Endothelial cell (in vitro differentiated cells): ENCODE results near the gene NBPF12. TPM values are rescaled to one million over a fixed set of nuclear protein-coding genes. Genes with fewer than 3 reads are reported as not detected.
"Not testable (repeated sequence)": the region's sequence is repeated elsewhere in the genome, so short reads cannot be mapped to it uniquely, and the experiment has no call there.

Source experiments
- DNase-seq: peaks from one replicate; pipeline ENCODE4 v3.0.0; 2021; ENCODE audit warnings: low spot score
- H3K27ac Mint-ChIP-seq: one replicate; pipeline ENCODE4 v1.8.0; 2021; ENCODE audit warnings: mixed read lengths, inconsistent platforms; ENCODE audit not compliant: unreplicated experiment
- H3K27me3 Mint-ChIP-seq: one replicate; pipeline ENCODE4 v1.8.0; 2021; ENCODE audit warnings: mild to moderate bottlenecking, moderate library complexity, mixed read lengths, inconsistent platforms; ENCODE audit not compliant: unreplicated experiment
- H3K36me3 Mint-ChIP-seq: one replicate; pipeline ENCODE4 v1.8.0; 2021; ENCODE audit warnings: mild to moderate bottlenecking, low read depth, mixed read lengths, inconsistent platforms; ENCODE audit not compliant: unreplicated experiment
- H3K4me1 Mint-ChIP-seq: one replicate; pipeline ENCODE4 v1.8.0; 2021; ENCODE audit warnings: mild to moderate bottlenecking, mixed read lengths, inconsistent platforms; ENCODE audit not compliant: unreplicated experiment
- H3K4me3 Mint-ChIP-seq: one replicate; pipeline ENCODE4 v1.8.0; 2021; ENCODE audit warnings: mild to moderate bottlenecking, mixed read lengths, inconsistent platforms; ENCODE audit not compliant: unreplicated experiment
- H3K9me3 Mint-ChIP-seq: one replicate; pipeline ENCODE4 v1.8.0; 2021; ENCODE audit warnings: mixed read lengths, inconsistent platforms; ENCODE audit not compliant: unreplicated experiment
- total RNA-seq: library from RNA; stranded (reverse); fragmentation: NEBNext Ultra II Directional; extraction: Animal tissue kit (Norgen Biotek cat#: 25700); gene quantifications from one replicate; pipeline ENCODE4 v1.2.1, GENCODE V29; 2021; ENCODE audit not compliant: unreplicated experiment
- TF ChIP-seq, protein P1 (sequence below): fragments of 200-600 bp; sonication (generic); IDR thresholded peaks from one replicate; pipeline ENCODE4 v1.5.0; 2021; ENCODE audit warnings: antibody characterized with exemption; ENCODE audit not compliant: unreplicated experiment

The NBPF12 gene
- total RNA-seq, 1 donor from 2014 or later, result 13.7 TPM

- peak overlapping the region; percentile 95 for H3K4me3 Mint-ChIP-seq
Observed at GRCh38 chr1:146938927-146939786, 1.0 kb downstream of the NBPF12 start.

DNA sequence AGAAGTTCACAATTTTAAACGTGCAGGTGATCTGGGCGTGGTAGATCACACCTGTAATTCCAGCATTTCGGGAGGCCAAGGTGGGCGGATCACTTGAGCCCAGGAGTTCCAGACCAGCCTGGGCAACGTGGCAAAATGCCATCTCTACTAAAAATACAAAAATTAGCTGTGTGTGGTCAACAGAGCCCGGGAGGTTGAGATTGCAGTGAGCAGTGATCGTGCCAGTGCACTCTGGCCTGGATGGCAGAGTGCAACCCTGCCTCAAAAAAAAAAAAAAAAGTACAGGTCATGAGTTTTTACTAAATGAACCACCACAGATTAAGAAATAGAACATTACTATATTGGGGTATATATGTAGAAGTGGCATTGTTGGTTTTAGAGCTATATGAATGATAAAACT is 2.2 kb downstream of the NBPF12 start:
- H3K4me1 Mint-ChIP-seq, H3K27ac Mint-ChIP-seq, H3K4me3 Mint-ChIP-seq, H3K27me3 Mint-ChIP-seq, H3K36me3 Mint-ChIP-seq, H3K9me3 Mint-ChIP-seq, DNase-seq: not testable (repeated sequence)

More at GRCh38 chr1:146938927-146939786, 1.0 kb downstream of the NBPF12 start:
- H3K4me1 Mint-ChIP-seq, result peaks cover 11% of the 10 kb centered on the region
- DNase-seq, result peak; percentile 26
- H3K9me3 Mint-ChIP-seq, H3K27me3 Mint-ChIP-seq, H3K36me3 Mint-ChIP-seq: not testable (repeated sequence)
- peak overlapping the region; percentile 36 for H3K27ac Mint-ChIP-seq

GRCh38 chr1:146943342-146943886 is 5.3 kb downstream of the NBPF12 start:
- not testable (repeated sequence) for H3K36me3 Mint-ChIP-seq

DNA sequence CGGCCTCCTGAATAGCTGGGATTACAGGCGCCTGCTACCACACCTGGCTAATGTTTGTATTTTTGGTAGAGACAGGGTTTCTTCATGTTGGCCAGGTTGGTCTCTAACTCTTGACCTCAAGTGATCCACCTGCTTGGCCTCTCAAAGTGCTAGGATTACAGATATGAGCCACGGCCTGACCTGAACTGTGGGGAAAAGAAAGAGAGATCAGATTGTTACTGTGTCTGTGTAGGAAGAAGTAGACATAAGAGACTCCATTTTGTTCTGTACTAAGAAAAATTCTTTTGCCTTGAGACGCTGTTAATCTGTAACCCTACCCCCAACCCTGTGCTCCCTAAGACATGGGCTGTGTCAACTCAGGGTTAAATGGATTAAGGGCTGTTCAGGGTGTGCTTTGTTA is 10.0 kb downstream of the NBPF12 start:
- not testable (repeated sequence) for H3K4me3 Mint-ChIP-seq, H3K9me3 Mint-ChIP-seq, H3K27ac Mint-ChIP-seq, H3K4me1 Mint-ChIP-seq, H3K27me3 Mint-ChIP-seq, DNase-seq, H3K36me3 Mint-ChIP-seq

More at GRCh38 chr1:146943342-146943886, 5.3 kb downstream of the NBPF12 start:
- not testable (repeated sequence) for H3K9me3 Mint-ChIP-seq, H3K4me3 Mint-ChIP-seq, H3K4me1 Mint-ChIP-seq, H3K27ac Mint-ChIP-seq, H3K27me3 Mint-ChIP-seq, DNase-seq

- not testable (repeated sequence) for H3K27me3 Mint-ChIP-seq, H3K4me3 Mint-ChIP-seq, H3K27ac Mint-ChIP-seq, DNase-seq, H3K4me1 Mint-ChIP-seq, H3K9me3 Mint-ChIP-seq, H3K36me3 Mint-ChIP-seq
Observed at GRCh38 chr1:146964340-146964739, 26.2 kb downstream of the NBPF12 start.

DNA sequence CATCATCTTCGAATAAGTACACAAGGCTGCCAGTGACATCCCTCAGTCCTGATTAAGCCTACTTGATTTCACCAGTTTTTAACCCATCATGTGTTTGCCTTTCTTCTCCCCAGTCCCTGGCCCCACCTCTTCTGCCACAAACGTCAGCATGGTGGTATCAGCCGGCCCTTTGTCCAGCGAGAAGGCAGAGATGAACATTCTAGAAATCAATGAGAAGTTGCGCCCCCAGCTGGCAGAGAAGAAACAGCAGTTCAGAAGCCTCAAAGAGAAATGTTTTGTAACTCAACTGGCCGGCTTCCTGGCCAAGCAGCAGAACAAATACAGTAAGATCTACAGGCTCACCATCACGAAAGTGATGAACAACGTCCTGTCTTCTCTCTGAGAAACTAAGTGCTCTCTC is 28.2 kb downstream of the NBPF12 start:
- peaks cover 13% of the 10 kb centered on the region for H3K36me3 Mint-ChIP-seq
- not testable (repeated sequence) for H3K4me3 Mint-ChIP-seq, H3K4me1 Mint-ChIP-seq, DNase-seq, H3K9me3 Mint-ChIP-seq, H3K27me3 Mint-ChIP-seq, H3K27ac Mint-ChIP-seq
- TF ChIP-seq, protein P1, sequence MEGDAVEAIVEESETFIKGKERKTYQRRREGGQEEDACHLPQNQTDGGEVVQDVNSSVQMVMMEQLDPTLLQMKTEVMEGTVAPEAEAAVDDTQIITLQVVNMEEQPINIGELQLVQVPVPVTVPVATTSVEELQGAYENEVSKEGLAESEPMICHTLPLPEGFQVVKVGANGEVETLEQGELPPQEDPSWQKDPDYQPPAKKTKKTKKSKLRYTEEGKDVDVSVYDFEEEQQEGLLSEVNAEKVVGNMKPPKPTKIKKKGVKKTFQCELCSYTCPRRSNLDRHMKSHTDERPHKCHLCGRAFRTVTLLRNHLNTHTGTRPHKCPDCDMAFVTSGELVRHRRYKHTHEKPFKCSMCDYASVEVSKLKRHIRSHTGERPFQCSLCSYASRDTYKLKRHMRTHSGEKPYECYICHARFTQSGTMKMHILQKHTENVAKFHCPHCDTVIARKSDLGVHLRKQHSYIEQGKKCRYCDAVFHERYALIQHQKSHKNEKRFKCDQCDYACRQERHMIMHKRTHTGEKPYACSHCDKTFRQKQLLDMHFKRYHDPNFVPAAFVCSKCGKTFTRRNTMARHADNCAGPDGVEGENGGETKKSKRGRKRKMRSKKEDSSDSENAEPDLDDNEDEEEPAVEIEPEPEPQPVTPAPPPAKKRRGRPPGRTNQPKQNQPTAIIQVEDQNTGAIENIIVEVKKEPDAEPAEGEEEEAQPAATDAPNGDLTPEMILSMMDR, result peak; percentile 50

DNA sequence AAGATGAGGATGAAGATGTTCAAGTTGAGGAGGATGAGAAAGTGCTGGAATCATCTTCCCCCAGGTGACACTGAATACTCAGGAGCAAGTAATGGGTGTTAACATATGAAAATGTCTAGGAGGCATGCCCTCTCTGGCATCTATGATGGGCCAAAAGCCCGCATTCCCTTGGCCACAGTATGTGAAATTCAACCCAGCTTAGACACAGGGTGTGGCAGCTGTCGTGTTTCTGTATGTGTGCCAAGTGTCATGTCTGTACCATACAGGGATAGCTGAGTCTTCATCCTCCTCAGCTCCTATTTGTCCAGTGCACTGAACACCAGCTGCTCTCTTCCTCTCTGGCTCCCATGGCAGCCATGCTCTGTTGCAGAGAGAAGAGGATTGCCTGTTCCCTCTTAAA is 32.5 kb downstream of the NBPF12 start:
- H3K27me3 Mint-ChIP-seq, result not testable (repeated sequence)

GRCh38 chr1:146972681-146973080 is 34.6 kb downstream of the NBPF12 start:
- not testable (repeated sequence) for H3K4me1 Mint-ChIP-seq, H3K27ac Mint-ChIP-seq, H3K36me3 Mint-ChIP-seq, DNase-seq, H3K27me3 Mint-ChIP-seq, H3K4me3 Mint-ChIP-seq, H3K9me3 Mint-ChIP-seq

More for the DNA sequence above, 32.5 kb downstream of the NBPF12 start:
- not testable (repeated sequence) for H3K4me1 Mint-ChIP-seq, H3K4me3 Mint-ChIP-seq, H3K36me3 Mint-ChIP-seq, DNase-seq, H3K9me3 Mint-ChIP-seq, H3K27ac Mint-ChIP-seq

DNA sequence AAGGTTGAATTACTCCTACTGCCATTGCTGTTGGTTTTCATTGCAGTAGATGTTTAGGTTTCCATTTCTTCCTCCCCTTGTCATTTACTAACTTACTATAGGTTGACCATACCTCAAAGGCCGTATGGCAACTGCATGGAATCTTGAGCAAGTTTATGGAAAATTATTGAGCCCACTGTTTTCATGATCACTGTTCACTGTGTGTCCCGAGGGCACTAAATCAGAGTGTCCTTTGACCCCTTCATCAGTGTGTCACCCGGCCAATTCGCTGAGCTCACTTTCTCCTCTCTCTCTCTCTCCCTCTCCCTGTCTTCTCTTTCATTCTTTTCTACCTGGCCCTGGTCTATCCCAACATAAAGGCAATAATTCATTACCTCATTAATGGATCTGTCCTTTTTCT is 47.7 kb downstream of the NBPF12 start:
- not testable (repeated sequence) for H3K4me3 Mint-ChIP-seq, H3K9me3 Mint-ChIP-seq, H3K4me1 Mint-ChIP-seq, DNase-seq, H3K27me3 Mint-ChIP-seq, H3K36me3 Mint-ChIP-seq, H3K27ac Mint-ChIP-seq

DNA sequence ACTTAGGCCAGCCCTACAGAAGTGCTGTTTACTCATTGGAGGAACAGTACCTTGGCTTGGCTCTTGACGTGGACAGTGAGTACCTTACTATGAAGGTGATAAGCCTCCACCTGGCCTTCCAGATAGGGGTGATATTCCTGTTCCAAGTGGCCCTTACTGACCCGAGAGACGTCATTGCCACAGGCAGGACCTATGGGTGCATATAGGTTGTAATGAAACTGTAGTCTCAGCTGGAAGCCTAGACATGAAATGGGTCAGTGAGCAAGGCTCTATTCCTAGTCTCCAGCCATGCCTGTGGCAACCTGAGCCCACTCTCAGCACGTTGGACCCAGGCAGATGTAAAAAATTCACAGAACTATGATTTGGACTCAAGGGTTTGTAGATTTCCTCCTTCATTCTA is 48.3 kb downstream of the NBPF12 start:
- H3K4me3 Mint-ChIP-seq, H3K36me3 Mint-ChIP-seq, H3K27me3 Mint-ChIP-seq, H3K9me3 Mint-ChIP-seq, DNase-seq, H3K4me1 Mint-ChIP-seq, H3K27ac Mint-ChIP-seq: not testable (repeated sequence)

DNA sequence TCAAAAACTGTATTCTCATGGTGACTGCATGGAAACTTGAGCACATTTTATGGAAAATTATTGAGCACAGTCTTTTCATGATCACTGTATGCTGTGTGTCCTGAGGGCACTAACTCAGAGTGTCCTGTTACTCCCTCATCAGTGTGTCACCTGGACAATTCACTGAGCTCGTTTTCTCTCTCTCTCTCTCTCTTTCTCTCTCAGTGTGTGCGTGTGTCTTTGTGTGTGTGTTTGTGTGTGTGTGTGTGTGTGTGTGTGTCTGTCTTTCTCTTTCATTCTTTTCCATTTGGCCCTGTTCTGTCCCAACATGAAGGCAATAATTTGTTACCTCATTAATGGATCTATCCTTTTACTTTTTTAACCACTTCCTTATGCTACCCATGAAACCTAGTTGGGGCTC is 49.4 kb downstream of the NBPF12 start:
- H3K27me3 Mint-ChIP-seq, H3K9me3 Mint-ChIP-seq, H3K36me3 Mint-ChIP-seq, H3K4me1 Mint-ChIP-seq, DNase-seq: not testable (repeated sequence)
- H3K4me3 Mint-ChIP-seq, result peak overlapping the region; percentile 82
- peak overlapping the region; percentile 16 for H3K27ac Mint-ChIP-seq
